ENCODE results near the gene COL6A1.
"Not testable (repeated sequence)": the region's sequence is repeated elsewhere in the genome, so short reads cannot be mapped to it uniquely, and the experiment has no call there.

The COL6A1 gene

GRCh38 chr21:45949928-45950739 lies 31.4 kb upstream of the COL6A1 start:
- H3K4me2 ChIP-seq (ENCODE audit: low read length), result no peak overlapping the region
- H3K79me2 ChIP-seq (ENCODE audit: insufficient read depth, low read length), result no peaks in the 10 kb centered on the region
- no peaks in the 10 kb centered on the region for H3F3A ChIP-seq (ENCODE audit: insufficient read depth, low read length)
- H3K9me2 ChIP-seq (ENCODE audit: low read depth, low read length), result no peaks in the 10 kb centered on the region
- no peaks in the 10 kb centered on the region for H4K20me1 ChIP-seq (ENCODE audit: insufficient read depth, low read length)
- H2AFZ ChIP-seq (ENCODE audit: low read length), result no peak overlapping the region
- no peak overlapping the region for H3K9ac ChIP-seq (ENCODE audit: low read length)
- no peak overlapping the region for H3K27ac ChIP-seq (ENCODE audit: low read depth, low read length, poor library complexity, severe bottlenecking)
- H3K9me3 ChIP-seq (ENCODE audit: low read length), result no peaks in the 10 kb centered on the region
- no peaks in the 10 kb centered on the region for H3K4me1 ChIP-seq (ENCODE audit: insufficient read depth, low read length, severe bottlenecking)
- no peaks in the 10 kb centered on the region for H3K36me3 ChIP-seq (ENCODE audit: insufficient read depth, low read length)
- TF ChIP-seq EZH2 (IDR thresholded peaks at IDR 0.05; ENCODE audit: borderline replicate concordance, low read length), result no peak
- H3K4me3 ChIP-seq (ENCODE audit: low read depth, low read length, poor library complexity, severe bottlenecking), result no peak overlapping the region
- no peaks in the 10 kb centered on the region; the same call in none of the 2 replicates for H3K27me3 ChIP-seq (ENCODE audit: insufficient read depth, low read length)

- Histone ChIP-seq H3K4me3 (ENCODE audit: low read depth, low read length, poor library complexity, severe bottlenecking) (no peak overlapping the region), H3K9me2 (ENCODE audit: low read depth, low read length) (no peaks in the 10 kb centered on the region), H3K9me3 (ENCODE audit: low read length) (no peaks in the 10 kb centered on the region), H2AFZ (ENCODE audit: low read length) (no peak overlapping the region), H4K20me1 (ENCODE audit: insufficient read depth, low read length) (no peaks in the 10 kb centered on the region), H3K79me2 (ENCODE audit: insufficient read depth, low read length) (no peaks in the 10 kb centered on the region), H3K27me3 (ENCODE audit: insufficient read depth, low read length) (no peaks in the 10 kb centered on the region; the same call in none of the 2 replicates), H3K27ac (ENCODE audit: low read depth, low read length, poor library complexity, severe bottlenecking) (no peak overlapping the region), H3K36me3 (ENCODE audit: insufficient read depth, low read length) (no peaks in the 10 kb centered on the region), H3K9ac (ENCODE audit: low read length) (no peak overlapping the region), H3K4me1 (ENCODE audit: insufficient read depth, low read length, severe bottlenecking) (no peaks in the 10 kb centered on the region), H3F3A (ENCODE audit: insufficient read depth, low read length) (no peaks in the 10 kb centered on the region), H3K4me2 (ENCODE audit: low read length) (no peak overlapping the region)
- no peak for TF ChIP-seq CTCF (IDR thresholded peaks at IDR 0.05; ENCODE audit: low read length)
- TF ChIP-seq EZH2 (IDR thresholded peaks at IDR 0.05; ENCODE audit: borderline replicate concordance, low read length), result no peak
Measured at GRCh38 chr21:45950740-45951515, 30.6 kb upstream of the COL6A1 start.

GRCh38 chr21:45951676-45952075 lies 29.9 kb upstream of the COL6A1 start:
- Histone ChIP-seq H3K4me1 (ENCODE audit: insufficient read depth, low read length, severe bottlenecking) (no peaks in the 10 kb centered on the region), H3K9me3 (ENCODE audit: low read length) (no peaks in the 10 kb centered on the region), H2AFZ (ENCODE audit: low read length) (no peak overlapping the region), H3K9ac (ENCODE audit: low read length) (no peak overlapping the region), H3K9me2 (ENCODE audit: low read depth, low read length) (no peaks in the 10 kb centered on the region), H3K4me2 (ENCODE audit: low read length) (no peak overlapping the region), H3K27me3 (ENCODE audit: insufficient read depth, low read length) (no peaks in the 10 kb centered on the region; the same call in none of the 2 replicates), H3K79me2 (ENCODE audit: insufficient read depth, low read length) (no peaks in the 10 kb centered on the region), H3F3A (ENCODE audit: insufficient read depth, low read length) (no peaks in the 10 kb centered on the region), H3K36me3 (ENCODE audit: insufficient read depth, low read length) (no peaks in the 10 kb centered on the region), H3K27ac (ENCODE audit: low read depth, low read length, poor library complexity, severe bottlenecking) (no peak overlapping the region), H3K4me3 (ENCODE audit: low read depth, low read length, poor library complexity, severe bottlenecking) (no peak overlapping the region), H4K20me1 (ENCODE audit: insufficient read depth, low read length) (no peaks in the 10 kb centered on the region)
- TF ChIP-seq EZH2 (IDR thresholded peaks at IDR 0.05; ENCODE audit: borderline replicate concordance, low read length) (no peak), CTCF (IDR thresholded peaks at IDR 0.05; ENCODE audit: low read length) (no peak)

GRCh38 chr21:45952527-45952926 lies 29.0 kb upstream of the COL6A1 start:
- not testable (repeated sequence) for H3K36me3 ChIP-seq (ENCODE audit: insufficient read depth, low read length); H3K27ac ChIP-seq (ENCODE audit: low read depth, low read length, poor library complexity, severe bottlenecking); H2AFZ ChIP-seq (ENCODE audit: low read length); H3K4me3 ChIP-seq (ENCODE audit: low read depth, low read length, poor library complexity, severe bottlenecking); H4K20me1 ChIP-seq (ENCODE audit: insufficient read depth, low read length); H3K4me1 ChIP-seq (ENCODE audit: insufficient read depth, low read length, severe bottlenecking); H3K79me2 ChIP-seq (ENCODE audit: insufficient read depth, low read length); H3K9me3 ChIP-seq (ENCODE audit: low read length); H3K9me2 ChIP-seq (ENCODE audit: low read depth, low read length); H3F3A ChIP-seq (ENCODE audit: insufficient read depth, low read length); H3K4me2 ChIP-seq (ENCODE audit: low read length); H3K9ac ChIP-seq (ENCODE audit: low read length); H3K27me3 ChIP-seq (ENCODE audit: insufficient read depth, low read length)
